ENCODE results near the gene RAB20.
"Not testable (repeated sequence)": the region's sequence is repeated elsewhere in the genome, so short reads cannot be mapped to it uniquely, and the experiment has no call there.

Gene RAB20, protein sequence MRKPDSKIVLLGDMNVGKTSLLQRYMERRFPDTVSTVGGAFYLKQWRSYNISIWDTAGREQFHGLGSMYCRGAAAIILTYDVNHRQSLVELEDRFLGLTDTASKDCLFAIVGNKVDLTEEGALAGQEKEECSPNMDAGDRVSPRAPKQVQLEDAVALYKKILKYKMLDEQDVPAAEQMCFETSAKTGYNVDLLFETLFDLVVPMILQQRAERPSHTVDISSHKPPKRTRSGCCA

DNA sequence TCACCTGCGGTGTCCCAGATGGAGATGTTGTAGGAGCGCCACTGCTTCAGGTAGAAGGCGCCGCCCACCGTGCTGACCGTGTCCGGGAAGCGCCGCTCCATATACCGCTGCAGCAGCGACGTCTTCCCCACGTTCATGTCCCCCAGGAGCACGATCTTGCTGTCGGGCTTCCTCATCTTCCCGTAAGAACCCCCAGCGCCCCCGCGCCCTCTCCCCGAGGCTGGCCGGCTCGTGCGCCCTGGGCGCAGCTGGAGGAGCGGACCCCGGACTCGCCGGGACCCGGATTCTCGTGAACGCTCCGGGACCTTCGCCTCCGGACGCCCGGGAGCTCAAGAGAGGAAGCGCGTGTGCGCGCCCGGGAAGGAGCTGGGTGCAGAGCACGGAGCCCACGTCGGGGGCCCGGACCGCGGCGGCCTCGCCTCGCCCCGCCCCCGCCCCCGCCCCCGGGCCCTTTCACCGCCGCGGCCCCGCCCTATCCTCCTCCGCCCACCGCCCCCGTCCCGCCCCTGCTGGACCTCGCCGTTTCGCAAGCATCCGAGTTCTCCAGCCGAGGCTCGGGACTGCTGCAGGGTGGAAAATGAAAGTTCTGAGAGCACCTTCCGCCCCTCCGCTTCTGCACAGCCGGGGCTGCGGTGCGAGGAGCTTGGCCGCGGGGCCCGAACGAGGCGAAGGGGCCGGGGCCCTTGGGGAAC is at the start of gene RAB20:
TSS of gene RAB20 (minus strand) at position 379 of the 692 bp plus-strand sequence. CDS start at position 176, 203 bp downstream.
- TF ChIP-seq ZFX (IDR thresholded peaks at IDR 0.05) (no peak), CTCF (conservative IDR thresholded peaks at IDR 0.05) (no peak)
- peak within 1 kb of the TSS; percentile 94 for H3K27ac ChIP-seq

DNA sequence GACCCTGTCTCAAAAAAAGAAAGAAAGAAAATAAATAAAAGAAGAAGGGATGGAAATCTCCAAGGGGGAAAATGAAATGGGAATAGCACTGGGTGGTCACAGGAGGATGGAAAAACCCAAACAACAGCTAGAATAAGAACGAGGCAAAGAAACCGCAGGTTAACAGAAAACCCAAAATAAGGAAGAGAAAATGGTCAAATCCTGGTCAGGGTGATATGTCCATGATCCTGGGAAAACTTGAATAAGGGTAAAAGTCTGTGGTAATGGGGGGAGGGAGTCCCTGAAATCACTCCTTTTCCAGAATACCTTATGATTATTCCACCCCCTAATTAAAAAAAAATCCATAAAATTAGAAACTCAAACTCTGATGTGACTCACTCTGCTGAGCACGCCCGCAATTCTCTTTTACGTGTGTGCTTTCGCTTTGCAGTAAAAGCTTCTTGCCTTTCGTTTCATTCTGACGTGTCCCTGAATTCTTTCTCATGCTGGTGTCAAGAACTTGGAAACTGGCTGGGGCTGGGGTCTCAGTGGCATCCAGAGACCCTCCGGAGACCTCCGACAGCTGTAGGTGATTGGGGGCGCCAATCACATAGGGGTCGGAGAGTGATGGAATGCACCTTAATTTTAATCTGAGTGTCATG is 49.6 kb upstream of the RAB20 start:
- TF ChIP-seq ZFX (IDR thresholded peaks at IDR 0.05), result no peak
- TF ChIP-seq CTCF (conservative IDR thresholded peaks at IDR 0.05), result no peak
- H3K27ac ChIP-seq, result no peak overlapping the region

GRCh38 chr13:110607675-110608224 is 46.2 kb upstream of the RAB20 start:
- no peak overlapping the region for H3K27ac ChIP-seq
- TF ChIP-seq ZFX (IDR thresholded peaks at IDR 0.05) (no peak), CTCF (conservative IDR thresholded peaks at IDR 0.05) (no peak)

- H3K27ac ChIP-seq, result not testable (repeated sequence)
Measured at GRCh38 chr13:110606281-110606680, 44.8 kb upstream of the RAB20 start.

DNA sequence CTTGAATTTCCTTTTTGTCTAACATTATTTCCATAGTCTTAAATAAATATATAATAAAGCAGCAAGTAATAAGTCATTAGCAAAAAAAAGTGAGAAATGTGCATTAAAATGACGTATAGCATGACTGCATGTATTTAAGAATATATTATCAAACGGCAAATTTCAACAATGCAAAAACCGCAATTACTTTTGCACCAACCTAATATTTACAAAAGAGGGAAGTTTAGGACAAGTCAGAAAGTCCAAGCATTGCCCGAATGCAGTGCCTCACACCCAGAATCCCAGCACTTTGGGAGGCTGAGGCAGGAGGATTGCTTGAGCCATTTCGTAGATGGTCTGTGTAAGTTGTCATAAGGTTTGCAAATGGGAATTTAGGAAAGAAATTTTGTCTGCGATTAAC is 43.6 kb upstream of the RAB20 start:
- H3K27ac ChIP-seq, result no peak overlapping the region
- TF ChIP-seq ZFX (IDR thresholded peaks at IDR 0.05) (no peak), CTCF (conservative IDR thresholded peaks at IDR 0.05) (no peak)

DNA sequence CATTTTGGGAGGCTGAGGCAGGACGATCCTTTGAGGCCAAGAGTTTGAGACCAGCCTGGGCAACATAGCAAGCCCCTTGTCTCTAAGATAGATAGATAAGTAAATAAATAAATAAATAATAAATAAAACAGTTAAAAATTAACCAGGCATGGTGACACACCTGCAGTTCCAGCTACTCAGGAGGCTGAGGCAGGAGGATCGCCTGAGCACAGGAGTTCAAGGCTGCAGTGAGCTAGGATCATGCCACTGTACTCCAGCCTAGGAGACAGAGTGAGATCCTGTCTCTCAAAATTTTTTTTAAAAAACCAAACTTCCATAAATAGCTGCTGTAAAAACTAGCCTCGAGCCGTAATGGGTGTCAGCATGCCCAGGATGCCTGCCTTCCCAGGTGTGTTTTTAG is 39.5 kb upstream of the RAB20 start:
- TF ChIP-seq ZFX (IDR thresholded peaks at IDR 0.05), result no peak
- TF ChIP-seq CTCF (conservative IDR thresholded peaks at IDR 0.05), result no peak
- H3K27ac ChIP-seq, result no peak overlapping the region; the same call in 1 of the 2 replicates

DNA sequence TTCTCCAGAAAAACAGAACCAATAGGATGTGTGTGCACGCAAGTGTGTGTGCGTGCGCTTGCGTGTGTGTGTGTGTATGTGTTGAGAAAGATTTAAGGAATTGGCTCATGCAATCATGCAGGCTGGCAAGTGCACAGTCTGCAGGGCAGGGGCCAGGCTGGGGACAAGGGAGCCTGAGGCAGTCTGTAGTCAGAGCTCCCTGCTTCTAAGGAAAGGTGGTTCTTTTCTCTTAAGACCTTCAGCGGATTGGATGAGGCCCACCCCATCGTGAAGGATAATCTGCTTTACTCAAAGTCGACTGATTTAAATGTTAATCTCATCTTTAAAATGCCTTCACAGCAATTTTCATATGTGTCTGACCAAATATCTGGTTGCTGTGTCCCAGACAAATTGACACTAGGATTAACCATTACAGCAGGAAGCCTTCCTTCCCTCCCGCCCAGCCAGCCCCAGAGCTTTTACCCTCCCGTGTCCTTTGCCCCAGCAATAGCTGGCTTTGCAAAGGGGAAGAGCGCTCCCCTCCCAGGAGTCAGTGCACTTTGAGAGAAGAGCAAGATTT is 38.8 kb upstream of the RAB20 start:
- TF ChIP-seq CTCF (conservative IDR thresholded peaks at IDR 0.05), result no peak
- TF ChIP-seq ZFX (IDR thresholded peaks at IDR 0.05), result no peak
- peak overlapping the region; percentile 40; the same call in 1 of the 2 replicates for H3K27ac ChIP-seq

All from C4-2B (cell line).